Measurements from ENCODE around the gene TMEM259.
"Not testable (repeated sequence)": the region's sequence is repeated elsewhere in the genome, so short reads cannot be mapped to it uniquely, and the experiment has no call there.

The TMEM259 gene

DNA sequence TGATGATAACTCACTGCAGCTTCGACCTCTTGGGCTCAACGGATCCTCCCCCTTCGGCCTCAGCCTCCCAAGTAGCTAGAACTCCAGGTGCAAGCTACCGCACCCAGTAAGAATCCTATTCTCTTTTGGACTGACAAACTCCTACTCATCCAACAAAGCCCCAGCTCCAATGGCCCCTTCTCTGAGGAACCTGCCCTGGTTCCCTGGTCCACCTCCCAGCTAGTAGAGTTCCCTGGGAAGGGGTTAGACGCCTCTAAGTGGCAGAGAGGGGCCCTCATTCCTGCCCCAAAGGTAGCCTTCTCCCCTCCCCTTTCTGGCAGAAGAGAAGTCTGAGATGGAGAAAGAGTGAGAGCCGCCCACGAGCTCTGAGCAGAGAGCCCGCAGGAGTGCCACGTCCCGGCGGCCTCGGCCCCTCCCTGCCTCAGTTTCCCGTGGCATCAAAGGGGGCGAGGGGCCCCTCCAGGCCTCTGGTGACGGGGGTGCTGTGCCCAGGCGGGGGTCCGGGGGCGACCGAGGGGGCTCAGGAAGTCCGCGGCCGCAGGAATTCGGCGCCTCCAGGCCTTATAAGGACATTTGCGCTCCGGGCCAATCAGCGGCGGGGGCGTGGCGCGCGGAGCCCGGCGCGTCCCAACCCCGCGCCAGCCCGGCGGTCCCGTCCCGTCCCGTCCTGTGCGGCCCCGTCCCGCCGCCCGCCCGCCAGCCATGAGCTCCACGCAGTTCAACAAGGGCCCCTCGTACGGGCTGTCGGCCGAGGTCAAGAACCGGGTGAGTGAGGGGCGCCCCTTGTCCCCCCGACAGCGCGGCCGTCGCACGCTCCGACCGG, 5.2 kb upstream of the TMEM259 start, which contains the start of gene CNN2:
TSS of gene CNN2 (plus strand) at position 649 of the 823 bp plus-strand sequence. CDS start at position 703, 54 bp downstream.
- Histone ChIP-seq H3K4me3 (ENCODE audit: low read length in 2 of 2) (peak within 1 kb of the TSS; percentile 71 to 80), H3K9ac (ENCODE audit: low read depth in 1 of 2, low read length in 2 of 2) (peak within 1 kb of the TSS; percentile 79 to 99), H3K36me3 (ENCODE audit: control insufficient read depth in 2 of 2, insufficient read depth in 2 of 2, low read length in 2 of 2) (peaks cover 0 to 2% of the 10 kb centered on the region in 2 donors), H3K4me1 (ENCODE audit: control insufficient read depth in 2 of 2, insufficient read depth in 2 of 2, low read length in 2 of 2) (peaks cover 15 to 24% of the 10 kb centered on the region in 2 donors), H3K9me3 (ENCODE audit: control insufficient read depth in 2 of 2, low read length in 2 of 2) (no peaks in the 10 kb centered on the region), H3K27ac (ENCODE audit: low read depth in 2 of 2, low read length in 2 of 2) (peak within 1 kb of the TSS; percentile 89 to 92), H3K27me3 (ENCODE audit: control insufficient read depth in 2 of 2, insufficient read depth in 2 of 2, low read length in 2 of 2) (no peaks in the 10 kb centered on the region)

GRCh38 chr19:1025080-1025479, 4.2 kb upstream of the TMEM259 start:
- not testable (repeated sequence) for H3K4me3 ChIP-seq (ENCODE audit: low read length in 2 of 2); H3K27me3 ChIP-seq (ENCODE audit: control insufficient read depth in 2 of 2, insufficient read depth in 2 of 2, low read length in 2 of 2); H3K9me3 ChIP-seq (ENCODE audit: control insufficient read depth in 2 of 2, low read length in 2 of 2); H3K9ac ChIP-seq (ENCODE audit: low read depth in 1 of 2, low read length in 2 of 2); H3K36me3 ChIP-seq (ENCODE audit: control insufficient read depth in 2 of 2, insufficient read depth in 2 of 2, low read length in 2 of 2); H3K27ac ChIP-seq (ENCODE audit: low read depth in 2 of 2, low read length in 2 of 2)
- H3K4me1 ChIP-seq (ENCODE audit: control insufficient read depth in 2 of 2, insufficient read depth in 2 of 2, low read length in 2 of 2), result peaks cover 17 to 22% of the 10 kb centered on the region in 2 donors

- not testable (repeated sequence) for H3K36me3 ChIP-seq (ENCODE audit: control insufficient read depth in 2 of 2, insufficient read depth in 2 of 2, low read length in 2 of 2); H3K9ac ChIP-seq (ENCODE audit: low read depth in 1 of 2, low read length in 2 of 2); H3K27me3 ChIP-seq (ENCODE audit: control insufficient read depth in 2 of 2, insufficient read depth in 2 of 2, low read length in 2 of 2); H3K4me3 ChIP-seq (ENCODE audit: low read length in 2 of 2); H3K27ac ChIP-seq (ENCODE audit: low read depth in 2 of 2, low read length in 2 of 2); H3K9me3 ChIP-seq (ENCODE audit: control insufficient read depth in 2 of 2, low read length in 2 of 2)
- H3K4me1 ChIP-seq (ENCODE audit: control insufficient read depth in 2 of 2, insufficient read depth in 2 of 2, low read length in 2 of 2), result peaks cover 27 to 31% of the 10 kb centered on the region in 2 donors
Measured at GRCh38 chr19:1023883-1024188, 2.9 kb upstream of the TMEM259 start.

DNA sequence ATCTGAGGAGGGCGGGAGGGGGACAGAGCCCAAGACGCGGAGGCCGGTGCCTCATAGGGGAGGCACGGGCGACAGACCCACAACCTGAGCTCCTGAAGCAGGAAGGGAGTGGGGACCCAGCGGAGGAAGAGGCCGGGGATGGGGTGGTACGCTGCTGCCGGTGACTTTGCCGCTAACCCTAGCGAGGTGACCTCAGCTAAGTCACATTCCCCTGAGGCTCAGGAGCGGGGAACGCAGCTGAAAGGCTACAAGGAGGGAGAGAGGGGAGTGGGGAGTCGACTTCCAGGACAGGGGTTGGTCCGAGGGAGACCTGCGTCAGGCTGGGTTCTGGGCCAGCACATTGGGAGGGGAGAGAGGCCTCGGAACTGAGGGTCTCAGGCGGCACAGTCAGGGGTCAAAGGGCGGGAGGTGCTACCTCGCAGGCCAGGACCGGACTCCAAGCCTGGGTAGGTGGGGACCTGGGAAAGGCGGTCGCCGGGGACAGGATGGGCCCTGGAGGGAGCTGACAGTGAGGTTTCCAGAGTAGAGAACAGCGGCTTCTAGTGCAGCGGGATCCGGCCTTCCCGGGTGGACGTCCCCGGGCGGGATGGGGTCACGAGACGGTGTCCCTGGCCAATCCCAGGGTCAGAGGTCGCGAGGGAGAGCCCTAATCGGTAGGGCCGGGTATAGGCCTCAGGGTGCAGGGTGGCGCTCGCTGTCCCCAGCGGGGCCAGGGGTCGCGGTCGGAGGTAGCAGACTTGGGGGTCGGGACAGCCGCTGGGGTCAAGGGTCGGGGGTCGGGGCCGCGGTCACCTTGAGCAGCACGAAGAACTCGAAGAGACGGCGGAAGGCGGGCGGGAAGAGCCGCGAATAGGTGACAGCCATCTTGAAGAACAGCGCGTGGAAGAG, 699 bp downstream of the TMEM259 start:
- H3K36me3 ChIP-seq (ENCODE audit: control insufficient read depth in 2 of 2, insufficient read depth in 2 of 2, low read length in 2 of 2), result peaks cover 3 to 4% of the 10 kb centered on the region in 2 donors
- peak overlapping the region; percentile 86 to 92 for H3K27ac ChIP-seq (ENCODE audit: low read depth in 2 of 2, low read length in 2 of 2)
- H3K9me3 ChIP-seq (ENCODE audit: control insufficient read depth in 2 of 2, low read length in 2 of 2), result no peaks in the 10 kb centered on the region
- no peaks in the 10 kb centered on the region for H3K27me3 ChIP-seq (ENCODE audit: control insufficient read depth in 2 of 2, insufficient read depth in 2 of 2, low read length in 2 of 2)
- H3K4me3 ChIP-seq (ENCODE audit: low read length in 2 of 2), result peak overlapping the region; percentile 89 to 96
- H3K9ac ChIP-seq (ENCODE audit: low read depth in 1 of 2, low read length in 2 of 2), result peak overlapping the region; percentile 85 to 96
- peaks cover 43 to 50% of the 10 kb centered on the region in 2 donors for H3K4me1 ChIP-seq (ENCODE audit: control insufficient read depth in 2 of 2, insufficient read depth in 2 of 2, low read length in 2 of 2)

DNA sequence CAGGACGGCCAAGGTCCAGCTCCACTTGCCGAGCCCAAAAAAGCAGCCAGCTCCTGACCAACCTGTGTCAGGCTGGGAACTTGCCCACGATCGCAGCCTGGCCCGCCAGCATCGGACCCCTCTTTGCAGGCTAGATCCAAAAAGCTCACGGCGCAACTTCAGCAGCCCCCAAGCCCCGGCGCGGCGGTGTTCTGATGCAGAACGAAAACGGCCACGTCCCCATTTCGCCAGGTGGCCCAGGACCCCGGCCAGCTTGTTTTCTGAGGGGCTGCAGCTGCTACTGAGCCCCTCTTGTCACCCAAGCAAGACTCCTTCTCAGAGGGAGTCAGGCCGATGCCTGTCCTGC, 1.3 kb downstream of the TMEM259 start:
- Histone ChIP-seq H3K36me3 (ENCODE audit: control insufficient read depth in 2 of 2, insufficient read depth in 2 of 2, low read length in 2 of 2) (peaks cover 3 to 4% of the 10 kb centered on the region in 2 donors), H3K9me3 (ENCODE audit: control insufficient read depth in 2 of 2, low read length in 2 of 2) (no peaks in the 10 kb centered on the region), H3K27me3 (ENCODE audit: control insufficient read depth in 2 of 2, insufficient read depth in 2 of 2, low read length in 2 of 2) (no peaks in the 10 kb centered on the region), H3K9ac (ENCODE audit: low read depth in 1 of 2, low read length in 2 of 2) (peak overlapping the region; percentile 85 to 96), H3K4me1 (ENCODE audit: control insufficient read depth in 2 of 2, insufficient read depth in 2 of 2, low read length in 2 of 2) (peaks cover 45 to 52% of the 10 kb centered on the region in 2 donors), H3K4me3 (ENCODE audit: low read length in 2 of 2) (peak overlapping the region; percentile 89 to 96), H3K27ac (ENCODE audit: low read depth in 2 of 2, low read length in 2 of 2) (peak overlapping the region in 1 of 2 donors; percentile 92)

DNA sequence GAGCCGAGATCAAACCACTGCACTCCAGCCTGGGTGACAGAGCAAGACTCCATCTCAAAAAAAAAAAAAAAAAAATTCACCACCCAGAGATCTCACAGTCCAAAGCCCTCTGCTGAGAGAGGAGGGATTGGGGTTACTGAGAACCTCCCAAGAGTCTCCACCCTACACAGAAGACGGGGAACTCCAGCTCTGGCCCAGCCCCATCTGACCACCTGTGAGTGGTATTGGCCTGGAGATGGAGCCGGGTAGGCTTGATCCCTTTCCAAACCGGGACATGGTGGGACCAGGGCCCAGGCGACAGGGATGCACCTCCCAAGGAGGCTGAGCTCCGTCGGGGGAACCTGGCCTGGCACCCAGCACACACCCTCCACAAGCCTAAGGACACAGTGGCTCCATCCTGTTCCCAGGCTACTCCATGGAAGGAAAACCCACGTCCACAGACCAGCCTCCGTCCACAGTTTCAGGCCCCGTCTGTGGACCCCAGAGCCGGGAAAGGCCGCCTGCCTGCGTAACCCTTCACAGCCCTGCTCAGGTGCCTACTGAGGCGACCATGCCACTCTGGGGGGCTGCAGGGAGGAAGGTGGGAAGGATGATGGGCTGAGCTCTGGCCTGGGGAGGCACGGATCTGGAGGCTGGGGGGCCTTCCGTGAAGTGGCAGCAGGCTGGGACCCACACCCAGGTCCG, 1.8 kb downstream of the TMEM259 start:
- Histone ChIP-seq H3K27ac (ENCODE audit: low read depth in 2 of 2, low read length in 2 of 2) (no peak overlapping the region), H3K27me3 (ENCODE audit: control insufficient read depth in 2 of 2, insufficient read depth in 2 of 2, low read length in 2 of 2) (no peaks in the 10 kb centered on the region), H3K4me3 (ENCODE audit: low read length in 2 of 2) (peak overlapping the region; percentile 89 to 96), H3K9ac (ENCODE audit: low read depth in 1 of 2, low read length in 2 of 2) (peak overlapping the region; percentile 26 to 96), H3K4me1 (ENCODE audit: control insufficient read depth in 2 of 2, insufficient read depth in 2 of 2, low read length in 2 of 2) (peaks cover 45 to 52% of the 10 kb centered on the region in 2 donors), H3K36me3 (ENCODE audit: control insufficient read depth in 2 of 2, insufficient read depth in 2 of 2, low read length in 2 of 2) (peaks cover 3 to 5% of the 10 kb centered on the region in 2 donors), H3K9me3 (ENCODE audit: control insufficient read depth in 2 of 2, low read length in 2 of 2) (no peaks in the 10 kb centered on the region)

DNA sequence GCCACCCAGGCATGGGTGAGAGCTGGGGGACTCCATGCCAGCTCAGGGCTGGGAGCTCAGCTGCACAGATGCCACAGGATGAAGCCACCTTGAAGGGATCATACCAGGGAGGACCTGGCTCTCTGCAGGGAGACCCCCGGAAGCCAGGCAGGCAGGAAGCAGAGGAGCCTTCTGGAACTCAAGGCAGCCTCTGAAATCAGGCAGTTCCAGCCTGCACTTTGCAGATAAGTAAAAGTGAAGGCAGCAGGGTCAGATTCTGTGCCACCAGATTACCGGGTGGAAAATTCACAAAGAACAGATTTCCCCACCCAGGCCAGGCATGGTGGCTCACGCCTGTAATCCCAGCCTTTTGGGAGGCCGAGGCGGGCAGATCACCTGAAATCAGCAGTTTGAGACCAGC, 2.5 kb downstream of the TMEM259 start:
- Histone ChIP-seq H3K4me1 (ENCODE audit: control insufficient read depth in 2 of 2, insufficient read depth in 2 of 2, low read length in 2 of 2) (peaks cover 45 to 52% of the 10 kb centered on the region in 2 donors), H3K9me3 (ENCODE audit: control insufficient read depth in 2 of 2, low read length in 2 of 2) (no peaks in the 10 kb centered on the region), H3K36me3 (ENCODE audit: control insufficient read depth in 2 of 2, insufficient read depth in 2 of 2, low read length in 2 of 2) (peaks cover 6 to 12% of the 10 kb centered on the region in 2 donors), H3K27me3 (ENCODE audit: control insufficient read depth in 2 of 2, insufficient read depth in 2 of 2, low read length in 2 of 2) (no peaks in the 10 kb centered on the region), H3K4me3 (ENCODE audit: low read length in 2 of 2) (no peak overlapping the region), H3K27ac (ENCODE audit: low read depth in 2 of 2, low read length in 2 of 2) (peak overlapping the region; percentile 2 to 78), H3K9ac (ENCODE audit: low read depth in 1 of 2, low read length in 2 of 2) (peak overlapping the region in 1 of 2 donors; percentile 46)

DNA sequence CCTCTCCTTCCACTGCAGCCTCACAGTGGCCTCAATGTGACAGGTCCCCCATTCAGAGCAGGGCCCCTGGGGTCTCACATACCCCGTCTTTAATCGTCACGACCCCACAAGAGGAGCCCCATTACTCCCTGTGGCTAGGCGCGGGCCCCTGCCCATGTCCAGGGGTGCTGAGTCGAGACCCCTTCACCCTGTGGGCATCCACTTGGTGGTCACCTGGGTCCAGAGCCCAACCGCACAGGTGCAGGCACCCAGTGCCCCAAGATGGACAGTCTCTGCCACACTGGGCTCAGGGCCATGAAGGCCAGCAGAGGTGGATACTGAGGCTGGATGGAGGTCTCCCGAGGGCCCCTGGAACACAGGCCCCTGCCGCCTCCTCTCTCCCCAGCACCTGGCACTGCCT, 3.0 kb downstream of the TMEM259 start:
- Histone ChIP-seq H3K4me3 (ENCODE audit: low read length in 2 of 2) (peak overlapping the region; percentile 42 to 43), H3K4me1 (ENCODE audit: control insufficient read depth in 2 of 2, insufficient read depth in 2 of 2, low read length in 2 of 2) (peaks cover 45 to 52% of the 10 kb centered on the region in 2 donors), H3K27me3 (ENCODE audit: control insufficient read depth in 2 of 2, insufficient read depth in 2 of 2, low read length in 2 of 2) (no peaks in the 10 kb centered on the region), H3K9ac (ENCODE audit: low read depth in 1 of 2, low read length in 2 of 2) (peak overlapping the region in 1 of 2 donors; percentile 46), H3K36me3 (ENCODE audit: control insufficient read depth in 2 of 2, insufficient read depth in 2 of 2, low read length in 2 of 2) (peaks cover 11 to 15% of the 10 kb centered on the region in 2 donors), H3K27ac (ENCODE audit: low read depth in 2 of 2, low read length in 2 of 2) (peak overlapping the region; percentile 78 to 87), H3K9me3 (ENCODE audit: control insufficient read depth in 2 of 2, low read length in 2 of 2) (no peaks in the 10 kb centered on the region)

DNA sequence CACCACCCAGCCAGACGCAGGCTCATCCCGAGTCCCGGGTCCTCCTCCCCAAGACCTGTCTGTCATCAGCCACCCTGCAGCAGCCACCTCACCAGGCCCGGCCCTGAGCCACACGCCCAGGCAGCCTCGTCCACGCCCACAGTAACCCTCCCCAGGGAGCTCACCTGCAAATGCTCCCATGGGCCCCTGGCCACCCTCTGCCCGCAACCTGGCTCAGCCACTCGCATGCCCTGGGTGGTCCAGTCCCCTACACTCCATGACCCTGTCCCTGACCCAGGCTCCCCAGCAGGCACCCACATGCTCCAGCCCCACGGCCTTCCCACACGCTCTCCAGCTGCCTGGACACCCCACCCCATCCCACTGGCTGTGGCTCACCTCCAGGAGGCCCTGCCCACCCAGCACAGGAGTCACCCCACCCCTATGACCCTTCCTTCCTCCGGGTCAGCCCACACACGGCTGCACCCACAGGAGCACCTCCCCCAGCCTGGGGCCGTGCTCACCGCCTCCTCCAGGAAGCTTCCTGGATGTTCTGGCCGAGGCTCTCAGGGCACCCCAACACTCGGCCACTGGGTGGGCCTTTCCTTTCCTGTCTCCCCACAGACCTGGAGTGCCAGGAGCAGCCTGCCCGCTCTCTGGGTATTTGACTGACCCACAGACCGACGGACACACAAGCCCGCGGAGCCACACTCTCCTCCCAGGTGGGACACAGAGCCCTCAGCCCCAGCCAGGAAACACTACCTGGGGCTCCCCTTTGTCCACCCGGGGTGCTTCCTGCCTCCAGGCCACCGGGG, 3.6 kb downstream of the TMEM259 start:
- Histone ChIP-seq H3K27ac (ENCODE audit: low read depth in 2 of 2, low read length in 2 of 2) (peak overlapping the region; percentile 78 to 87), H3K9ac (ENCODE audit: low read depth in 1 of 2, low read length in 2 of 2) (peak overlapping the region in 1 of 2 donors; percentile 46), H3K27me3 (ENCODE audit: control insufficient read depth in 2 of 2, insufficient read depth in 2 of 2, low read length in 2 of 2) (no peaks in the 10 kb centered on the region), H3K36me3 (ENCODE audit: control insufficient read depth in 2 of 2, insufficient read depth in 2 of 2, low read length in 2 of 2) (peaks cover 16 to 17% of the 10 kb centered on the region in 2 donors), H3K4me3 (ENCODE audit: low read length in 2 of 2) (peak overlapping the region; percentile 43 to 44), H3K4me1 (ENCODE audit: control insufficient read depth in 2 of 2, insufficient read depth in 2 of 2, low read length in 2 of 2) (peaks cover 45 to 52% of the 10 kb centered on the region in 2 donors), H3K9me3 (ENCODE audit: control insufficient read depth in 2 of 2, low read length in 2 of 2) (no peaks in the 10 kb centered on the region)
